VCaP (cell line): ENCODE measurements around the gene PTGIS.
"Not testable (repeated sequence)": the region's sequence is repeated elsewhere in the genome, so short reads cannot be mapped to it uniquely, and the experiment has no call there.

Source experiments
- H3K27ac ChIP-seq: fragments of 450-650 bp; 2 replicates; pipeline ENCODE4 v1.5.1; 2017
- CTCF ChIP-seq: fragments of 450-650 bp; conservative IDR thresholded peaks from 2 replicates; pipeline ENCODE4 v1.5.1; 2017; ENCODE audit warnings: mild to moderate bottlenecking, moderate library complexity

The PTGIS gene

GRCh38 chr20:49567421-49568277 lies at the start of gene PTGIS:
Gene PTGIS, minus strand, starts transcription at chr20:49568137. Its CDS starts 21 bp downstream, at chr20:49568116.
- no peak for TF ChIP-seq CTCF
- peak within 1 kb of the TSS; percentile 38; the same call in 1 of the 2 replicates for H3K27ac ChIP-seq

GRCh38 chr20:49617394-49617793 lies 49.5 kb upstream of the PTGIS start:
- H3K27ac ChIP-seq = not testable (repeated sequence)

- H3K27ac ChIP-seq = no peak overlapping the region
- TF ChIP-seq CTCF = no peak
These were observed 48.4 kb upstream of the PTGIS start for GRCh38 chr20:49616154-49617007.

- no peak overlapping the region for H3K27ac ChIP-seq
- no peak for TF ChIP-seq CTCF
These were observed 47.6 kb upstream of the PTGIS start for GRCh38 chr20:49615401-49616153.

GRCh38 chr20:49615051-49615400 lies 47.1 kb upstream of the PTGIS start:
- H3K27ac ChIP-seq = not testable (repeated sequence)

- no peak for TF ChIP-seq CTCF
- H3K27ac ChIP-seq = no peak overlapping the region
These were observed 46.6 kb upstream of the PTGIS start for GRCh38 chr20:49614338-49615050.

GRCh38 chr20:49612127-49612738 lies 44.3 kb upstream of the PTGIS start:
- no peak overlapping the region for H3K27ac ChIP-seq

GRCh38 chr20:49611539-49612126 lies 43.7 kb upstream of the PTGIS start:
- H3K27ac ChIP-seq = not testable (repeated sequence)

More at GRCh38 chr20:49612127-49612738, 44.3 kb upstream of the PTGIS start:
- TF ChIP-seq CTCF = no peak
